GM21367 (cell line): ENCODE measurements around the gene SLC39A11.

Source experiments
- ATAC-seq: cut with Tn5 transposase; IDR thresholded peaks from one replicate; pipeline ENCODE4 v1.9.1; 2021; ENCODE audit not compliant: unreplicated experiment

The SLC39A11 gene

DNA sequence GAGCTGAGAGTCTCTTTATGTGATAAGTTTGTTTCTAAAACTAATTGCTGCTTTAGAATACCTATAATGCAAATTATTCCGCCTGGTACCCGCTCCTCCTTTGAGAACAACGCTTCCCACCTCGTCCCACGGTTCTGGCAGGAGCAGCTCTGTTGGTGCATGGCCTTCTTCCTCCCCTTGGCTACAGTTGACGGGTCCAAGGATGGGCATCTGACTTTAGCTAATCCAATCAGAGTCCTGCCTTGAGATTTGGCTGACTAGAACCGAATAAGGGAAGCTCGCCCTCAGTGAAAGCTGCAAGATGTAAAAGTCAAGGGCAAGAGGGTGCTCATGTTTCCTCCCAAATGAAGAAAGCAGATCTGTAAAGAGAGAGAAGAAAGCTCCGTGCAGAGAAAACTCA lies 481.3 kb downstream of the SLC39A11 start:
- no peak for ATAC-seq

DNA sequence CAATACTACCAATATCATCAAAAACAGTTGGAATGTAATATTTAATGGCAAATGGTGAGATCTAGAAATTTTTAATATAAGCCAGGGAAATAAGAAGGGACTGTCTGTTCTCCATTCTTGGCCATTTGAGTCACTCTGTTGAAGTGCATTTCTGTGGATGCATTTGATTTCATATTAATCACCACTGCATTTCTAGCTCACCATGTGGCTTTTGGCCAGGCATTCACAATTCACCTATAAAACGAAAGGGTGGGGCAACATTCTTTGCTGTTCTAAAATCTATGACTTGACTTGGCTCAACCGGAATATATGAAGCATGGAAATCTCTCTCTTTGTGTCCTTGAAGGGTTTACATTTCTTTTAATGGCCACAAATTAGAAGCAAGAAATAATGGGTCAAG lies 483.0 kb downstream of the SLC39A11 start:
- ATAC-seq: no peak

DNA sequence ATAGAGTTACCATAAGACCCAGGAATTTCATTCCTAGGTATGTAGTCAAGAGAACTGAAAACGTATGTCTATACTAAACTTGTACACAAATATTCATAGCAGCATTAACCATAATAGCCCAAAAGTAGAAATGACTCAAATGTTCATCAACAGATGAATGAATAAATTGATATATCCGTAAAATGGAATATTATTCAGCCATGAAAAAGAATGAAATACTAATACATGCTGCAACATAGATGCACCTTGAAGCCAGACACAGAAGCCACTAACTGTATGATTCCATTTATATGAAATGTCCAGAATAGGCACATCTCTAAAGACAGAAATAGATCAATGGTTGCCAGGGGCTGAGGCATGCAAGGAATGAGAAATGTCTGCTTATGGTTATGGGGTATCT lies 484.1 kb downstream of the SLC39A11 start:
- ATAC-seq: no peak

DNA sequence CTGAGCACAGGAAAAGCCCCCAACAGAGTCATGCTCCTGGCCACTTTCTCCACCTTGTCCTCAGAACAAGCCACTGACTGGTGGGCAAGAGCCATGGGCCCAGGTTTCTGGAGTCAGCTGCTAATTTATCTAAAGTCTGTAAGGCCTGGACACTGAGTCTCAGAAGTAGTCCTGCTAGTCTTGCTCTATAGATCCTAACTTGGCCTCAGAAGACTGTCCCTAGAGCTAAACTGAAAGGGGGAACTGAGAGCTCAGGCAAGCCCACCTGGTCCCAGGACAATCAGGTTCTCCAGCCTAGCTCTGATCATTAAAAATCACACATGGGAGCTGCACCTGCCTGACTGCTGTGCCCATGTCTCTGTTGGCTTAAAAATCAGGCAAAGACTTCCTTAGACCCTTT lies 485.8 kb downstream of the SLC39A11 start:
- no peak for ATAC-seq

DNA sequence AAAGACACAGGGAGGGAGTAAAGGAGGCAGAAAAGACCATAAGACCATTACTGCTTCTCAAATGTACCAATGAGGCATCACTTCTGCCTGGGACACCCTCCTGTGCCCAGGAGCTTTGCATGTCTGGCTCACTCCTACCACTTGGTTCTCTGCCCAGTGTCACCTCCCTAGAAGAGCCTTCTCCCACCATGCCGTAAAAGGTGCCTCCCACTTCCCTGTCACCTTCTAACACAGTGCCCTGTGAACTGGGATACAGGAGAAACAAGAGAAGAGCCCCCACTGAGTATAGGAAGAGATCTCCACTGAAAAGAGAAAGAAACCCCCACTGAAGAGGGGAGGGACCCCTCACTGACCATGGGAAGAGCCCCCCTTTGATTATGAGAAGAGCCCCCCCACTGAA lies 486.9 kb downstream of the SLC39A11 start:
- no peak for ATAC-seq

DNA sequence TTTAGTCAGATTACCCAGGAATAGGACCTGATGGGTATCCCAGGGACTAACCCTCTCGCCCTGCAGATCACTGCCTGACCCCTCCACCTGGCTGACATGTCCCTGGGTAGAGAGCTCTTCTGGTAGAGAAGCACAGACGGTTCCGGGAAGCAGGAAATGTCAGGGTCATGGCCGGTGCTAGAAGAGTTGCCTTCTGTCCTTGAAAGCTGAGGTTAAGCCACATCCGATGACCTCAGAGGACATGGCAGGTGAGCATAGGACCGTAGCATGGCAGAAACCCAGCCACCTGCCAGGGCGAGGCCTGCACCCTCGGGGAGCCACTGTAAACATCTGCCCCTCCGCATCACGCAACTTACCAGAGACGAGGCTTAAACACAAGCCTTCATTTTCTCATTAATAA lies 488.0 kb downstream of the SLC39A11 start:
- ATAC-seq: no peak

DNA sequence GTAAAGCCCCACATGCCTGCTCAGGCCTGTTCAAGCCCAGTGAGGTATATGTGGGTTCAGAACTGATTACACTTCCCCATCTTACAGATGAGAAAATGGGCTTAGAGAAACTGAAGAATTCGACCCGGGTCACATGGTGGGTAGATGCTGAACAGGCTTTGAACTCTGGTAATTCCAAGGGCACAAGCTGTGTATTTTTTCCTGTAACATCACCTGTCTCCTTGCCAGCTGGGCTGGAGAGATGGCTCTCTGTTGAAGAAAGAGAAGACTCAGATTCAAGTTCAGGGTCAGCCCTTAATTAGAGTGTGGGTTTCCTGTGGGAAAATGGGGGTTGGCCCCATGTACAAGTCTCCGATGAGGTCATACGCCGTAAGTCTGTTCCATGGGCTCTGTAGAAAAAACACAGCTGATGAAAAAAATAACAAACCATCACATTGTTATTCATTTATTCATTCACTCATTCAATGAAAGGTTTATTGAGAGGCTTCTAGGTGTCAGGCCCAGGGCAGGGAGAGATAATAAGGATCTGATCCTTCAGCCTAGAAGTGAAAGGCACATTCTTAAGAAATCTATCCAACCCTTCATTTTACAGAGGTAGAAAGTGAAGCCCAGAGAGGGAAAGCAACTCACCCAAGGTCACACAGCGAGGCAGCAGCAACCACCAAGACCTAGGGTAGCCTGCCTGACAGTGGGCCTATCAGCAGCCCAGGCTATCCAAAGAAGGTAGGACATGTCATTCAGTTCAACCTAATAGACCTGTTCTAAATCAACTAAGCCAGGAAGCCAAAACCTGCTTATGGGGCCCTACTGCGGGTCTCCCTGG lies 488.9 kb downstream of the SLC39A11 start:
- ATAC-seq: no peak

DNA sequence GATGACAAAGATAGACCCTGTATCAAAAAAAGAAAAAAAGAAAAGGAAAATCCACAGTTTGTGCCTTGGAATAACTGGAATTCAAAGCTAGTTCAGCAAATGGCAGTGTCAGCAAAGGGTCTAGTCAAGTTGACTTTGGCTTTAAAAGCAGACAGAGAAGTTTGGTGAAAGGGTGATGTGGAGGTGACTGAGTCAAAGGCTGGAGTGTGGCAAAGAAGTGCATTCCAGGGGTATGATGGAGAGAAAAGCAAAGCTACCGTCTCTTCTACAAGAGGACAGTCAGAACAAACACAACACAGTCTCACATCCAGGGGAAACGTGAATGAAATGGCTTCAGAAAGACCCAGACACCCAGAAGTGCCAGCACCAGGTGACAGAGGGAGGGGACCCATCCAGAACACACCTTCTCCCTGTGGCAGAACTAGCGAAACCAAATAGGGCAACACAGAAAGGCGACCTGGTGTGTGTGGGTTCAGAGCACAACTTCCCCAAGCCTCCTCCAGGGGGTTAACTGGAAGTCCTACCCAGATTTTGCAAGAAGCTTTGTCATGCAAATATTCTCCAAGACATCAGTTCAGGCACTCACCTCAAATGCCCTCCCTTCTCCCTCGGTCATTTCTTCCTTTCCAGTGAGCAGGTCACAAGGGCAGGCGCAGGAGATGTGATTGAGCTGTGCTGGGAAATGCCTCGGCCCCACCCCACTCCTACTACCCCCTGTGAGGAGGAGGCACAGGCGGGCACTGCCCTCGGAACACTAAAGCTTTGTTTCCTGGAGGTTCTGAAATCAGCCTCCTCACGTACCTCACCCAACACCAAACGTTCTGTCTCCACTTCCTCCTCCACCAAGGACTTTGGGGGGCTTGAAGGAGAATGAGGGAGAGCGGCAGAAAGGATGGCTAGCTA lies 489.7 kb downstream of the SLC39A11 start:
- no peak for ATAC-seq

DNA sequence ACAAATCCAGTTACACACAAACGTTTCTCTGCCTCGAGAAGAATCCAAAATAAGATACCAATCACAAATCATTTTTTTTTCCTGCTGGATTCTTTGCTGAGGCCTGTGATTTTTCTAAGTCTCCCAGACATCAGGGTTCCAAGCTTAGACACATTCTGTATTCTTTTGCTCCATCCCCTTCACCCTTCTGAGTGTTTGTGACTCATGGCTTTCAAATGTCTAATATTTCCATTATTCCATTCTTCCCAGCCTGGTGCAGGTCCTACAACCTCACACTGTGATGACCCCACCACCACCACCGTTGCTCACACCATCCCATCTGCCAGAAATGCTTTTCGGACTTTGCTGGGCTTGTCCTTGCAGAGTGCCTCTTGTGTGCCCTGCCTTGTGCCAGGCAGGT lies 491.6 kb downstream of the SLC39A11 start:
- no peak for ATAC-seq

DNA sequence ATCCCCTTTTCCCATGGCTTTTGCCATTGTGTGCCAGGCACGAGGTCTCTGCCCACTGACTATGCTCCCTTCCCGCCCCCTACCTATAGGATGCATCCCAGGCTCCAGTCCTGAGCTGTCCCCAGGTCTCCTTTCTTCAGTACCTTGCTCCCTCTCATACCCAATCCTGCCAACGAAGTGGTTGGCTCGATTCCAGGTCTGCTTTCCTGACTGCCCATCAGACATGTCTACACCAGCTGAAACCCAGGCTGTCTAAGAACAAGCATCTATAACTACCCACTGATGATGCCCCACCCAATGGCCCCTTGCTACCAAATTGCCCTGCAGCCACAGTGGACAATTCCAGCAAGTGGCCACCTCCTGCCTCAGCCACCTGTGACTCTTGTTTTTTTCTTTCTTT lies 492.6 kb downstream of the SLC39A11 start:
- no peak for ATAC-seq

DNA sequence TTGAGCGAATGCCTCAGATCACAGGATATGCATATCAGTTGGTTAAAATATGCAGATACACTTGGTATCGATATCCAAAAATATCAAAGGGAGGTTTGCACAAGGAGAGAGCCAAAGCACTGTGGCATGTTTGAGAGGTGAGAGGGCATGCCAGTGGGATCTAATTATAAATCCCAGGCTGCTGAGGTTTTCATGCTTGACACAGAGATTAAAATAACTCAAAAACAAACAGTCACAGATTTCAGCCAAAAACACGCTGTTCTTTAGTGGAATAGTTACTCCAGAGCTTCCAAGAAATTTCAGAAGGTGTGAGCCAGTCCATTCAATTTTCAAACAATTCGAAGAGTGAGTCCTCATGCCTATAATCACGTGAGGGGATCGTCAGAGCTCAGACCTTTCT lies 493.8 kb downstream of the SLC39A11 start:
- no peak for ATAC-seq

DNA sequence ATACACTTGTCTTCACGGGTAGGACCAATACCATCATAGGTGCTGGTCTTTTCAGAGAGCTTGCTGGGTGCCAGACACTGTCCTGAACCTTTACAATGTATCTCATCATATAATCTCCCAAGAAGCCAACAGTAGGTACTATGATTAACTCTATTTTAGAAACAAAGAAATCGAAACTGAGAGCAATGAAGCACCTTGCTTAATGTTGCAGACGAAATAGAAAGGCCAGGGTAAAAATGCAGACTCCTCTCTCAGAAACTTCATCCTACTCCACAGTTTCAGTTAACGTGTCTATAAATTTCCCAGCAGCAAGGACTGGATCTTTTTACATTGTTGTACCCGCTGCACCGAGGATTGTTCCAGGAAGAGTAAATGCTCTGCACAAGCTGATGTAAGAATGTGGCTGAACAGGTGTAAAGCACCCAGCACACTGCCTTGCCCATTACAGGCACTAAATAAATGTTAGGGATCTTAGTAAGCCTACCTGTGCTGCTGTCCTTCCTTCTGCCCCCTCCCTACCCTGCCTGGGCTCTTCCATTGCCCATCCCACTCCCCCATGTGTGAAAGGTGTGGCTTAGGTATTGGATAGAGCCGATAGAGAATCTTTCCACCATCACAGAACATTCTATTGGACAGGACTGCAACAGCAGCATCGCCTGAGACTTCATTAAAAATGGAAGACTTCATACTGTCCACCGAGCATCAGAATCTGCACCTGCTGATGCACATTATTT lies 495.0 kb downstream of the SLC39A11 start:
- no peak for ATAC-seq
